Measurements from ENCODE around the gene ARHGEF18.
A peak's percentile ranks its signal among the peaks of the same experiment; 100 is the strongest.
"Not testable (repeated sequence)": the region's sequence is repeated elsewhere in the genome, so short reads cannot be mapped to it uniquely, and the experiment has no call there.

The ARHGEF18 gene

DNA sequence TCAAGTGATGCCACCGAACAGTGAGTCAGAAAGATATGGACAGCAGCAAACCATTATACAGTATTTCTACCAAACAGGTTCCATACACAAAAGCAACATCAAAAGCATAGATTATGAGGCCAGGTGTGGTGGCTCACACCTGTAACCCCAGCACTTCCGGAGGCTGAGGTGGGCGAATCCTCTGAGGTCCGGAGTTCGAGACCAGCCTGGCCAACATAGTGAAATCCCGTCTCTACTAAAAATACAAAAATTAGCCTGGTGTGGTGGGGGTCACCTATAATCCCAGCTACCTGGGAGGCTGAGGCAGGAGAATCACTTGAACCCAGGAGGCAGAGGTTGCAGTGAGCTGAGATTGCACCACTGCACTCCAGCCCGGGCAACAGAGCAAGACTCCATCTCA is 1.7 kb upstream of the ARHGEF18 start:
- not testable (repeated sequence) for DNase-seq (ENCODE audit: low spot score)

DNA sequence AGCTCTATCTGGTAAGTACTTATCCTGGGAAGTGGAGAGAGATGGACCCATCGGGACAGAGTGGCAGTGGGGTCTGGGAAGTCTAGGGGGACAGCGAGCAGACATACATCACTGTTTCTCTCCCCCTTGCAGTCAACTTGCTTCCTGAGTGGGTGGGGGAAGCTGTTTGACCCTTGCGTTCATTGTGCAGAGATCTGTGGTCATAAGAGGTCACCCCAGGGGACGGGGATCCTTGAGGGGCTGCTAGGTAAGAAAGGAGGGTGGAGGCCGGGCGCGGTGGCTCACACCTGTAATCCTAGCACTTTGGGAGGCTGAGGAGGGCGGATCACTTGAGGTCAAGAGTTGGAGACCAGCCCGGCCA is 474 bp downstream of the ARHGEF18 start:
- no peak for DNase-seq (ENCODE audit: low spot score)

DNA sequence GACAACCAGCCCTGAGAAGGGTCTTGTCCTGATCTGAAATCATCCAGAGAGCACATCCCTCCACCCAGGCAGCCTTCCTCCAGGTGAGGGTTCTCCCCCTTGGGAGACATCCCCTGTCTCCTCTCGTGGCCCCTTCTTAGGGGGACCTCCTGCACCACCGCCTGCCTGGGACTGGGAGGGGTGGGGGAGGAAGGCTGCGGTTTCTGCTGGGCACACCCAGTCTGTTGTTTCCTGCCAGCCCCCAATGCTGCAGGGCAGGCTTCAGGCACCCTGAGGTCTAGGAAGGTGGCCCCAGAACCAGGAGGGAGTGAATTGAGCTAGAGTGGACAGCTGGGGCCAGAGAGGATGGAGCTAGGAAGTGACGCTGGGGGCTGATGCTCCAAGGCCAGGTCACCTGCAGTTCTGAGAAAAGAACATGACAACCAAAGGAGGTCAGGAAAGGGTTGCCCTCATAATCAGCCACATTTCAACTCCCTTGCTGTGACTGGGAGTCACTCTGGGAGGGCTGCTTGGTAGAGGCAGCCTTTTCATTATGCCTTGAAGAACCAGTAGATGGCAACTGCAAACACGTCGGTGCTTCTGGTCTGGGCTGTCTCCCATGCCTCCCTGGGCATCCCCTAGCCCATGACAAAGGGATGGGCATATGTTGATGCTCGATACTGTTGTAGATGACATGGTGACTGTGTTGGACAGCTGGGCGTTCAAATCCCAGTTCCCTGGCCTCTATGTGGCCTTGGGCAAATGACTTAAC is 1.4 kb downstream of the ARHGEF18 start:
- no peak for DNase-seq (ENCODE audit: low spot score)

DNA sequence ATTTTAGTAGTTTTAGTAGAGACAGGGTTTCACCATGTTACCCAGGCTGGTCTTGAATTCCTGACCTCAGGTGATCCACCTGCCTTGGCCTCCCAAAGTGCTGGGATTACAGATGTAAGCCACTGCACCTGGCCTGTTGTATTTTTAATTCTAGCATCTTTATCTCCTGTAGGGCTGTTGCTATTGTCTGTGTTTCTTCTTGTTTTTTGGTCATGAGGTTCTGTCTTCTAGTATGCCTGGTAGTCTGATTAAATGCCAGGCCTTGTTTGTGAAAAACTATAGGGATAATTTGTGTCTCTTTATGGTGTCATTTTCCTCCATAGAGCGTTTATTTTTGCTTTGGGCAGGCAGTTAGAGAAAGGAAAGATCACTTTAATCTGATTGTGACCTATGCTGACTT is 3.1 kb downstream of the ARHGEF18 start:
- no peak for DNase-seq (ENCODE audit: low spot score)

DNA sequence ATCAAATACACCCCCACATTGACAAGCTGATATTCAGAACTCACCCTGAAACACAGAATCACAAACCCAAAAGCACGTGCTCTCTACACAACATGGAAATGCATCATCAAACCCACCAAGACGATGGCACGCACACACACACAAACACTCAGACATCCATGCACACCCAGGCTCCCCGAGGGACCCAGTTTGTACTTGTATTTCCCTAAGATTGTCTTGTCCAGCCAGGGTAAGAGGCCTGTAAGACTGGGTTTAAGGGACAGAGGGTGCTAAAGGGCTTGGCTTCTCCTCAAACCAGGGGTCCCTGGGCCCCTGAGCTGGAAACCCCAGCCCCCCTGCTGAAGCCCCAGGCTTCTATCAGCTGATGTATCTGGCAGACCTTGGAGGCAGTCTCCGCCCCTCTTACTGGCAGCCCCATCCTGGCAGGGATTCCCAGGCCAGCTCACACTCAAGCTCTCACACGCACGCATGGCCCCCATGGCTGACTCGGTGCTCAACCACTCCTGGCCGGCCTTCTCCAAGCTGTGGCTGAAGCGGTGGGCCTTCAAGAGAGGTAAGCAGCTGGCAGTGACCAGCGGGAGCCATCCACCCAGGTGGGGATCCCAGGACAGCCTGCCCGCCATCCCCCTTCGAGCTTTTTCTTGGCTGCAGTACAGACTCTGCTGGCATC is 6.5 kb downstream of the ARHGEF18 start:
- DNase-seq (ENCODE audit: low spot score), result peak; percentile 70

DNA sequence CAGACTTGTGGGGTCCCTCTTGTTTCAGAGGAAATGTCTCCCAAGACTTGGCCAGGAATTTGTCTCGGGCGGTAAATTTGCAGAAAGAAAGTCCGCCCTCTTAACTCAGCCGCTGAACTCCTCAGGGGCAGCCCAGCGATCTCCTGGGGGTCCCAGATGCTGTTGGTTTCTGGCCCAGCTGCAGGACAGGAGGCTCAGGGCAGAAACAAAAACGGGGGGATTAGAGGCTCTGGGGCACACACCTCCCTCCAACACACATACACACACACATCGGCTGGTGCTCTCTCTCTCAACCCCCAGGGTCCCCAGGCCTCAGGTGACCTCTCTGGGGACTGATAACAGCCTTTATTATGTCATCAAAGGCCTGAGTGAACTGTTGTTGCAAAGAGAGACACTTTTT is 7.1 kb downstream of the ARHGEF18 start:
- no peak for DNase-seq (ENCODE audit: low spot score)

DNA sequence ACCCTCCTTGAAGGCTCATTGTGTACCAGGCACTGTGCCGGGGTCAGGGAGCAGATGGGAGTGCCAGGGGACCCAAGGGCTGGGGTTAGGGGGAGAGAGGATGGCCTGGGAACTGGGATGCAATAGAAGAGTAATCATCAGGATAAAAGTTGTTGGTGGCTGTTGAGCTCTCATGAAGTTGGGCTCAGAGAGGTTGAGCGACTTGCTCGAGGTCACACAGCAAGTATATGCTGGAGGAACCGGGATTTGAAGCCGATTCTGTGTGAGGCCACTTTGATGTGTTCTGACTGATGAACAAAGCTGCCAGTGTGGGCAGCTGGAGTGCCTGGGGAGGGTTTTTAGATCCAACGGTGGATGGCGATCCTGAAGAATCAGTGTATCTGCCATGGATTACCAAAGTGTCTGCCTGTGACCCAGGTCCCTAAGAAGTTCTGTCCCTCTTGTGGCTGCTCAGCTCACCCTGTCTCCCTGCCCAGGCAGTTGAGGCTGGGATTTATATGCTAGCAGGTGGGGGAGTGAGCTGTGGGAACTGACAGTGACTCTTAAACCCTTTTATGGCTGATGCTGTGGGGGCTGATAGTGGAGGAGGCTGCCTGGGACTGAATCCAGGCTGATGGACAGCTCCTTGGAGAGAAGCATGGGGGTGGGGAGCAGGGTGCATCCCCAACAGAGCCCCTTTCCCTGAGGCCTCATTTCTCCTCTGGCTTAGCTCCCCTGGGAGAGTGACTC is 8.3 kb downstream of the ARHGEF18 start:
- DNase-seq (ENCODE audit: low spot score), result no peak

DNA sequence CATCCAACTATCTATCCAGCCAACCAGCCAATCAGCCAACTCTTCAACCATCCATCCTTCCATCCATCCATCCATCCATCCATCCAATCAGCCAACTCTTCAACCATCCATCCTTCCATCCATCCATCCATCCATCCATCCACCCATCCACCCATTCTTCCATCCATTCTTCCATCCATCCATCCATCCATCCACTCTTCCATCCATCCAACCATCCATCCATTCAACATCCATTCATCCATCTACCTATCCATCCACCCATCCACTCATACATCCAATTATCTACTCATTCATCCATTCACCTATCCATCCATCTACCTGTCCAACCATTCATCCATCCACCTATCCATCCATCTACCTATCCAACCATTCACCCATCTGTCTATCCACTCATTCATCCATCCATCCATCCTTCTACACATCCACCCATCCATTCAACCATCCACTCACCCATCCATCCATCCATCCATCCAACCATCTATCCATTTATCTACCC is 9.4 kb downstream of the ARHGEF18 start:
- no peak for DNase-seq (ENCODE audit: low spot score)

DNA sequence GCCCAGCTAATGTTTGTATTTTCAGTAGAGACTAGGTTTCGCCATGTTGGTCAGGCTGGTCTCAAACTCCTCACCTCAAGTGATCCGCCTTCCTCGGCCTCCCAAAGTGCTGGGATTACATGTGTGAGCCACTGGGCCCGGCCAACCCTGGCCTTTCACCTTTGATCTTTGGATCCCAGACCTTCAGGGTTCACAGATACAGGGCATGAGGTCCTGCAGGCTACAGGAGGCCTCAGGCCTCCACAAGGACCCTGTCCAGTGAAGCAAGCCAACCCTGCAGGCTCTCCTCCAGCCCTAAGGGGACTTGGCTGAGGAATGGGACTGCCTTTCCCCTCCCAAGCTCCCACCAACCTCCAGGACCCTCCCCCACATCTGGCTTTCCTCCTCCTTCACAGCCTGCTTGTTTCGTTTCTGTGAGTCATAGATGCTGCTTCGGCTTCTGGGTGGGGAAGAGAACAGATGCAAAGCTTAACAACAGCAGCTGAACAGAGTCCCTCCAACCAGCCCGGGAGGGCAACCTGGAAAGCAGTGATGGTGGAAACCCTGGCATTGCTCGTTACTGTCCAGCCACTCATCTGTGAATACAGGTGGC is 11.8 kb downstream of the ARHGEF18 start:
- DNase-seq (ENCODE audit: low spot score), result no peak

DNA sequence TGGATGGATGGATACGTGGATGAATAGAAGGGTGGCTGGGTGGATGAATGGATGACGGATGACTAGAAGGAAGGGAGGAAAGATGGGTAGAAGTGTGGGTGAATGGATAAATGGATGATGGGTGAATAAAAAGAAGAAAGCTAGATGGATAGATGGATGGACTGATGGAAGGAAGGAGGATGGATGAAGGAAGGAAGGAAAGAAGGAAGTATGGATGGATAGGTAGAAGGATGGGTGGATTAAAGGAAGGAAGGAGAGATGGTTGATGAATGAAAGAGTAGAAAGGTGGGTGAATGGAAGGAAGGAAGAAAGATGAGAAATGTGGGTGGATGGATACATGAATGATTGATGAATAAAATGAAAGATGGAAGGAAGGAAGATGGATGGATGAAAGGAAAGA is 14.5 kb downstream of the ARHGEF18 start:
- DNase-seq (ENCODE audit: low spot score), result no peak

DNA sequence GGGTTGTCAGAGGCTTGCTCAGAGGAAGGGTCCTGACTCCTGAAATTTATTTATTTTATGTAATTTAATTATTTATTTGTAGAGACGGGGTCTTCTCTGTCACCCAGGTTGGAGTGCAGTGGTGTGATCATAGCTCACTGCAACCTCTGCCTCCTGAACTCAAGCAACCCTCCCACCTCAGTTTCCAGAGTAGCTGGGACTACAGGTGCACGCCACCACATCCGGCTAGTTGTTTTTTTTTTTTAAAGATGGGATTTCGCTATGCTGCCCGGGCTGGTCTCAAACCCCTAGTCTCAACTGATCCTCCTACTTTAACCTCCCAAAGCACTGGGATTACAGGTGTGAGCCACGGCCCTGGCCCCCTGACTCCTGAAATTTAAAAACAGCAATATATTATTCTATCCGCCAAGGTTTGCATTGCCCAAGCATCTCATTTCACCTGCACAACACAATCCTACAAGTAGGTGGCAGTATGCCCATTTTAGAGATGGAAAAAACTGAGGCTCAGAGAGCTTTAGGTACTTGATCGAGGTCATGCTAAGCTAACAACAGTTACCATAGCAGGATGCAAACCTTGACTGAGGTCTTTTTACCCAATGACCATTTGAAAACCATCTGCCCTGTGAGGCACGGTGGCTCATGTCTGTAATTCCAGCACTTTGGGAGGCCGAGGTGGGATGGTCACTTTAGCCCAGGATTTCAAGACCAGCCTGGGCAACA is 18.1 kb downstream of the ARHGEF18 start:
- no peak for DNase-seq (ENCODE audit: low spot score)

DNA sequence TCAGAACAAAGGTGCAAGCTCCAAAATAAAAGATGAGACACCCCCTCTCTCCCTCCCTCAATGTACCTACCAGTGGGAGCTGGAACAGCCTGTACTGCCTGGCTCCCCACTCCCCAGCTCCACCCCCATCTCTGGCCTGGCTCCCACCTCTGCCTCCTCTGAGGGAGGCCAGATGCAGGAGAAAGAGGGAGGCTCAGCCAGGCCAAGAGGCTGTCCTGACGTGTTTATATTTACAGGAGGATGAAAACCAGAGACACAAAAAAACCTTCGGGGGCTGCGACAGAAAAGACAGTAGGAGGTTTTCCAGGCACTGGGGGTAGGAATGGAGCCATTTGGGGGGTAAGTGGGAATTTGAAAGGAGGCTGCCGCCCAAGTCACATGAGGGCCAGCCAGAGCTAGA is 19.7 kb downstream of the ARHGEF18 start:
- DNase-seq (ENCODE audit: low spot score), result no peak

DNA sequence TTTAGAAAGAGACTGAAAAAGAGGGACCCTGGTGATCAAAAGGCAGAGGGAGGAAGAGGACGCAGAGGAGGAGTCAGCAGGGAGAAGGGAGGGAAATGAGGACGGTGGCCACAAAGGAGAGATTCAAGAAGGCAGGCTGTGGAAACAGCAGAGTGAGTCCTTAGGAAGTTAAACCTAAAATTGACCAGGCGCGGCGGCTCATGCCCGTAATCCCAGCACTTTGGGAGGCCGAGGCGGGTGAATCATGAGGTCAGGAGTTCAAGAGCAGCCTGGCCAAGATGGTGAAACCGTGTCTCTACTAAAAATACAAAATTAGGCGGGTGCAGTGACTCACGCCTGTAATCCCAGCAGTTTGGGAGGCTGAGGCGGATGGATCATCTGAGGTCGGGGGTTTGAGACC is 20.1 kb downstream of the ARHGEF18 start:
- not testable (repeated sequence) for DNase-seq (ENCODE audit: low spot score)

DNA sequence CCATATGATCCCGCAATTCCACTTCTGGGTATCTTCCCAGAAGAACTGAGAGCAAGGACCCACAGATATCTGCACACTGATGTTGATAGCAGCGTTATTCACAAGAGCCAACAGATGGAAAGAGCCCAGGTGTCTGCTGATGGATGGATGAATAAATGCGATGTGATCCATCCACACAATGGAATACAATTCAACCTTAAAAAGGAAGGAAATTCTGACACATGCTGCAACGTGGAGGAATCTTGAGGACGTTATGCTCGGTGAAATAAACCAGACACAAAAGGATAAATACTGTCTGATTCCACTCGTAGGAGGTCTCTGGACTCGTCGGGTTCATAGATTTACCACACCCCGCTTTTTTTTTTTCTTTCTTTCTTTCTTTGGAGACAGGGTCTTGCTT is 21.8 kb downstream of the ARHGEF18 start:
- no peak for DNase-seq (ENCODE audit: low spot score)

DNA sequence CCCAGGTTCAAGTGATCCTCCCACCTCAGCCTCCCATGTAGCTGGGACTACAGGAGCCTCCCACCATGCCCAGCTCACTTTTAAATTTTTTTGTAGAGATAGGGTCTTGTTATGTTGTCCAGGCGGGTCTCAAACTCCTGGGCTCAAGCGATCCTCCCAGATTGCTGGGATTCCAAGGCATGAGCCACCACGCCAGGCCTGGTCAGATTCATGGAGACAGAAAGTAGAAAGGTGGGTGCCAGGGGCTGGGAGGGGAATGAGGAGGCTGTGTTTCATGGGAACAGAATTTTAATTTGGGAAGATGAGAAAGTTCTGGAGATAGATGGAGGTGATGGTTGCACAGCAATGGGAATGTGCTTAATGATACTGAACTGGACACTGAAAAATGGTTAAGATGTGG is 22.3 kb downstream of the ARHGEF18 start:
- DNase-seq (ENCODE audit: low spot score), result no peak

DNA sequence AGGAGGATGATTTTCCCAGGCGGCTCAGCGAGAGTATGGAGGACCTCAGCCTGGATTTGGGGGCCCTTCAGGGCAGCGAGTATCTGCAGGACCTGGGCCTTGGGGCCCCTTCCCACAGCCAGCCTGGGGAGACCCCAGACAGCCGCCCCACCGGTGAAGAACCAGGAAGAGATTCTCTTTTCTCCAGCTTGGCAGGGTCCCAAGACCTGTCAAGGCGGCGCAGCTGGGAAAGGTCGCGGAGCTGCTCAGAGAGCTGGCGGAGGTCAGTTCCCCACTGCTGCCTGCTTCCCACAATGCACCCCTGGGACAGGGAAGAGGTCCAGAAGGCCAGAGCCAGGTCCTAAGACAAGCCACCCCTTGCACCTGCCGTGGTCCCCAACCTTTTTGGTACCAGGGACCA is 24.1 kb downstream of the ARHGEF18 start:
- no peak for DNase-seq (ENCODE audit: low spot score)

DNA sequence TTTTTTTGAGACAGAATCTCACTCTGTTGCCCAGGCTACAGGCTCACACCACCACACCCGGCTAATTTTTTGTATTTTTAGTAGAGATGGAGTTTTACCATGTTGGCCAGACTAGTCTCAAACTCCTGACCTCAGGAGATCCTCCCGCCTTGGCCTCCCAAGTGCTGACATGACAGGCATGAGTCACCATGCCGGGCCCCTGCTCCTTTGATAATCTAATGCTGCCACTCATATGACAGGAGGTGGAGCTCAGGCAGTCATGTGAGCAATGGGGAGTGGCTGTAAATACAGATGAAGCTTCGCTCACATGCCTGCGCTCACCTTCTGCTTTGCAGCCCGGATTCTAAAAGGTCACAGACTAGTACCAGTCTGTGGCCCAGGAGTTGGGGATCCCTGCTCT is 25.1 kb downstream of the ARHGEF18 start:
- DNase-seq (ENCODE audit: low spot score), result no peak

DNA sequence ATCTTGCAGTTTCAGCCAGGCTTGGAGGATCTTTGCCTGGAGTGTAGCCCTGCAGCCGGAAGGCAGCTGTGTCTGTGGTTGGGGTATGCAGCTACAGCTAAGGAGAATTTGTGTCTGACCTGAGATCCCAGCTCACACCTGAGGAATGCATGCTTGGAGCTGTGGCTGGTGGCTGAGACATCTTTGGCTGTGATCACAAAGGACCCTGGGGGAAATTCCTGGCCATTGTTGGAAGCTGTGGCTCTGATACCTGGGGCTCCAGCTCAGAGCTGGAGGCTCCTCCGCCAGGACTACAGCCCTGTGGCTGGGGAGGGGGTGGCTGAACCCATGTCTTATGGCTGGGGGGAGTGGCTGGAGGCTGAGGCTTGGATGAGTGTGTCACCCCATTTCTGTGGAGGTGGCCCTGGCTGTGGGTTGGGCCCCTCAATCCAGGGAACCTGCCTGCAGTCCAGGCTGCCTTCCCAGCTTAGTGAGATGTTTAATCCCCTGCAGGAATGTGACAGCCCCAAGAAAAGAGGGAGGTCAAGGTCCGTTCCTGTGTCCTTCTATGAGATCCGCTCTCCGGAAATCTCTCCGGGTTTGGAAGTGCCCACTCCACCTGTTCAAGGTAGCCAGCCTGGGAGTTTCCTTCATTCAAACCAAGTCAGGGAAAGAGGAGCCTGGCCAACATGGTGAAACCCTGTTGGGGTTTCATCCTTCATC is 27.6 kb downstream of the ARHGEF18 start:
- no peak for DNase-seq (ENCODE audit: low spot score)

DNA sequence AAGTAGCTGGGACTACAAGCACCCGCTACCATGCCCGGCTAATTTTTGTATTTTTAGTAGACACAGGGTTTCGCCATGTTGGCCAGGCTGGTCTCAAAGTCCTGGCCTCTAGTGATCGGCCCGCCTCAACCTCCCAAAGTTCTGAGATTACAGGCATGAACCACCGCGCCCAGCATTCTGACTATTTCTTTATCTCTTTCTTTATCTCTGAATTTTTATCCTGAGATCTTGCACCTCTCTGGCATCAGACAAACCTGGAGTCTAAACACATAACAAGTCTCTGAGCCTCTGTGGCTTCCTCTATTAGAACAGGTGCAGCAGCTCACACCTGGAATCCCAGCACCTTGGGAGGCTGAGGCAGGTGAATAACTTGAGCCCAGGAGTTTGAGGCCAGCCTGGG is 28.5 kb downstream of the ARHGEF18 start:
- DNase-seq (ENCODE audit: low spot score), result no peak

DNA sequence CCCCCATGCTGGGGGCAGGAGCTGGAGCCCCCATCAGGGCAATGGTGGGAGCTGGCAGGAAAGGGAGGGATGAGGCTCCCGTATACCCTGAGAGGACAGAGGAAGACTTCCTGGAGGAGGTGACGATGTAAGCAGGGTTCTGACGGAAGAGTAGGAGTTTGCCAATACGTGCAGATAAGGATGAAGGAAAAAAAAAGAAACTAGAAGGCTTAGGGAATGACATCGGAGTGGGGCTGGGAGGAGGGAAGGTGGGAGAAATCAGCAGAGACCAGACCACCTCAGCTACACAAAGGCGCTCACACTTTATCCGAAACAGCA is 32.3 kb downstream of the ARHGEF18 start:
- DNase-seq (ENCODE audit: low spot score), result no peak

DNA sequence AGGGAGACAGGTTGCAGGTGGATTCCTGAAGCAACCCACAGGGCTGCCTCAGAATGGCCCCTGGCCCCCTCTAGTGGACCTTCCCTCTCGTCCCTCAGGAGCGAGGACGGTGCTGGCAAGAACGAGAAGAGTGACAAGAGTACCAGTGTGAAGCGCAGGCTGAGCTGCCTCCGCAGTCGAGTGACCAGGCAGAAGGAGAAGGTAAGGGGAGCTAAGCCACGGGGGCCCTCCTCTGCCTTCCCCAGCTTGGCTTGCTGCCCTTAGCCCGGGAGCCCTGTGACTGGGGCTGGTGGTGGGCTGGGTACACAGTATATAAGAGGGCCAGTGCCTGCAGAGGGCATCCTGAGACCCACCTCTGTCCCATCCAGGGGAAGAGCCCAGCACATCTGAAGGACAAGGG is 34.0 kb downstream of the ARHGEF18 start:
- no peak for DNase-seq (ENCODE audit: low spot score)

DNA sequence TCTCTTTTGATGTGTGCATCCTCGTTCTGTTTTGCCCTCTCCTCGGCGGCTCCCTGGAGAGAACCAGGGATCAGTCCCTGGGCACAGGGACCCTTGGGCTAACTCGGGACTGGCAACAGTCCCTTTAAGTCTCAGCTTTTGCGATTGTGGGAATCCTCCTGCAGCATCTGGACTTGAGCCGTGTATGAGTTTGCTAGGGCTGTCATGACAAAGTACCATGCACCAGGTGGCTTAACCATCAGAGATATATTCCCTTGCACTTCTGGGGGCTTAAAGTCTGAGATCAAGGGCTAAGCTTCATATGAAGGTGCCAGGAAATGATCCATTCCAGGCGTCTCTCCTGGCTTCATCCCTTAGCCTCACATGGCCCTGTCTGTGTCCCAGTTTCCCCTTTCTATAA is 34.5 kb downstream of the ARHGEF18 start:
- no peak for DNase-seq (ENCODE audit: low spot score)

Data from AG08396 (cell line).